NCI-H526 (cell line): ENCODE results near the gene AGO3.
A peak's percentile ranks its signal among the peaks of the same experiment; 100 is the strongest.
"Not testable (repeated sequence)": the region's sequence is repeated elsewhere in the genome, so short reads cannot be mapped to it uniquely, and the experiment has no call there.

Source experiments
- DNase-seq, 2 experiments: peaks; one replicate each; lab custom pipeline; 2025; lab: John Stamatoyannopoulos, UW

The AGO3 gene

DNA sequence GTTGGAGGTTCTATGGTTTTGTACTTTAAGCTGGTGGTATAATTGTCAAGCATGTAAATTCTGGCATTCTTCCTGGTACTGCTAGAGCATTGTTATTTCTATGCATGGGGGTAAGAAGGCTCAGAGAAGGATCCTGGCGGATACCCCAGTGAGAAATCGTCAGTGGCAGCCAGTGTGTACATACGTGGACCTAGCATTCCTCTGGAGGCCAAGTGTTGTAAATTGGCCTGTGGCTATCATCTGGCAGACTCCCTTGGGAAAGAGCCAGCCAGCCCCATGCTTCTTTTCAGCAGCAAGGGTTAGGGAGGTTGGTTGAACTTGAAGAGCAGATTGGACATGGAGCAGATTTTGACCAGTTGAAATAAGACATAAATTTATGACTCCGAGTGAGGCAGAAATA lies 5.2 kb upstream of the AGO3 start:
- DNase-seq, result no peak

DNA sequence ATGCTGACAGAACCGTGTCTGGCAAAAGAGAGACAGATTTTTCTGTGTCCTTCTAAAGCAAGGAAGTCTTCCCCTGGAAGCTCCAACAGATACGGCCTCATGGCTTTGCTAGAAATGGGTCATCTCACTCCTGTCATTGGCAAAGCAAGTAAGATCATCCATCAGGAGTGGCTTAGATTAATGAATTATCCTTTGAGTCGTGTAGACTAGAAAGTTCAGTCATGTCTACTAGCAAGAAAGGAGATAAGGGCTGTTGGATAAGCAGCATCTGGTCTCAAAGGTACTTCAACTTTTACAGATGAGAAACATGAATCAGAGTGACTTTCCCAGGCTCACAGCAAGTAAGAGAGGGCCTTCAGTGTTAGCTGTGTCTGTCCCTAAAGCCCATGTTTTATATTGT lies 3.4 kb upstream of the AGO3 start:
- DNase-seq, result no peak

DNA sequence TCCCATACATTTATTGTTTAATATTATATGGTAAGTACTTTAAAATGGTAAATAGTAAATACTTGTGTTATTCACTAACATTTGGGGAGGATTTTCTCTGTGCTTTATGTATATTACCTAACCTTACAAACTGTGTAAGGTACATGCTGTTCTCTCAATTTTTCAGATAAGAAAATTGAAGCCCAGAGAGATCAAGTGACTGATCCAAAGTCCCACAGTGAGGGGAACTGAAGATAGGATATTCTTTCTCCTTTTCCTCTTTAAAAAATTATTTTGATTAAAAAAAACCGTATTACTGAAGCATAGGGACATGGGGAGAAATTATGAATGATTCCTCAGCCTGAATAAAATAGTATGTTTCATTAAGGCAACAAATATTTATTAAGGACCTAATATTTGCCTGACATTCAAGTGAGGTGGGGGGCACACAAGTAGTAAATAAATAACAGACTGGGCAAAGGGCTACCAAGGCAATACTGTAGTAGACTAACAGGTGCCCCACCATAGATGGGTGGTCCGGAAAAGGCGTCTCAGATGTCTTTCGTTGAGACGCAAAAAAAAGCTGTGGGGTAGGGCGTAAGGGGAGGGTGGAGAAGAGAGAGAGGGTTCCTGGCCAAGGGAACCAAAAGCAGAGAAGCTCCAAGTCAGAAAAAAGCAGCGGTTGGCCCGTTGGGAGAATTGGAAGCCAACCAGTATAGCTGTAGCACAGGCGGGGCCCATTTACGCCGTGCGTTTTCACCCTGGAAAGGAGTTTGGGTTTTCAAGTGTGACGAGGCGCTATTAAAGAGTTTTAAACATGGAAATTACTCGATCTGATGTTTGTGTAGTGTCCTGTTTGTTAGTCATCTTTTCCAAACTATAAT lies 944 bp upstream of the AGO3 start:
- peak; percentile 83 to 96 for DNase-seq

DNA sequence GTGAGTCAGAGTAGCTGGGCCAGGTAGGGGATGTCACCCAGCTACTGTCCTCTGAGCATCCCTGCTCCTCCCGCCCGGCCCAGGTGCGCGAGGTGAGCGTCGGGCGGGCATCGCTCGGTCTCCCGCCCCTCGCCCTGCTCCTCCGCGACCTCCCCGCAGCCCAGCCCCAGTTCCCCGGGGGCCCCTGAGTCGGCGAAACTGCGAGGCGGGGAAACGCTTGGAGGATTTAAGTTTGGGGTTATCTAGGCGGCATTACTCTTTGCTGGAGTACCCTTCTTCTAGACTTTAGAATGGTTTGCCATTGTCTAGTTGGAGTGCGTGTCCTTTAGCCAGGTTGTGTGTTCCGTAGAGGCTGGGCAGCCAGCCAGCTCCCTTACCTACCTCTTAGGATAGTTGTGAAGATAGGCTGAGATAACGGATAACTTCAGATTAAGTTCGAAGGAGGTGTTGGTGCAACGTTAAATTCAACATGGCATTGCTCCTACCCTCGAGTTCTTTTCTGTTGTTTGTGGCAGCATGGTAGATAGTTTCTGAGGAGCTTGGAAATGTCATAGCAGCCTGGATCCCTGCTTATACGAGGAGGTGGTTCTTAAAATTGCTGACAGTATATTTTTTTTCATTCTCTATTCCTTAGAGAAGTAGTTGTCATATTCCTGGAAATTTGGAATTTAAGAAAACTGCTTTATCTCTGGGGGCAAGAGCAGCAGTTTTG lies 697 bp downstream of the AGO3 start:
- peak; percentile 70 to 88 for DNase-seq

DNA sequence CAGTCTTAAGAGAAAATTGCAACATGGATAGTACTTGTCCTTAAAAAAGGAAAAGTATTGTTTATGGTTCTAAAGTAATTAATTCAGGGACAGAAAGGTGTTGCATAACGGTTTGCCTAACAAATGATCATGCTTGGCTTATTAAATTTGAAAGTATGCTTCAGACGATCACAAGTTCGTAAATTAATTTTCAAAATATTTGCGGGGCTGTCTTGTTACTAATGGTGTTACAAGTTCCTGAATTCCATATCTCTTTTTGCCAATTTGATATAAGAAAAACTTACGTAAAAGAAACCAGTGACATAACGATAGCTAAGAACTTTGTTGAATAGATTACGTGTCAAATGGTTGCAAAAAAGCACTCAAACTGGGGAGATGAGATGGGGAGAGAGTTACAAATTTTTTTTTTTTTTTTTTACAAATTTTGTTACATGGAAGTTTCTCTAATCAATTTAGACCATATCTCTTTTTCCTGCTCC lies 1.3 kb downstream of the AGO3 start:
- DNase-seq, result peak in 1 of 2 experiments; percentile 42

DNA sequence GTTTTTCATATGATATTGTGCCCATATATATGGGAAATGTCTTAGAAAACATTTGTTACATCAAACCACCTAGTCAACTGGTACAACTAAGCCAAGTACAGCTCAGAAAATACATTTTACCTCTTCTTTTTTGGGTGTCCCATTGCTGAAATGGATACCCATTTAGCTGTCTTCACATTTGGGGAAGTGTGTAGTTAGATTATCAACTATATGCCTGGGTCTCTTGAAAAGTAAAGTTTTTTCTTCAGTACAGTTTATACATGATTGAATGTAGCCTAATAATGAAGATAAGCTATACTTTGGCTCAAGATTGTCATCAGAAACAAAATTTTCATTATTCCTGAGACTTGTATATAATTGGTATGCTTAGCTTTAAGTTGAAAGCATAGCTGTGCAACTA lies 2.0 kb downstream of the AGO3 start:
- DNase-seq, result peak in 1 of 2 experiments; percentile 36

DNA sequence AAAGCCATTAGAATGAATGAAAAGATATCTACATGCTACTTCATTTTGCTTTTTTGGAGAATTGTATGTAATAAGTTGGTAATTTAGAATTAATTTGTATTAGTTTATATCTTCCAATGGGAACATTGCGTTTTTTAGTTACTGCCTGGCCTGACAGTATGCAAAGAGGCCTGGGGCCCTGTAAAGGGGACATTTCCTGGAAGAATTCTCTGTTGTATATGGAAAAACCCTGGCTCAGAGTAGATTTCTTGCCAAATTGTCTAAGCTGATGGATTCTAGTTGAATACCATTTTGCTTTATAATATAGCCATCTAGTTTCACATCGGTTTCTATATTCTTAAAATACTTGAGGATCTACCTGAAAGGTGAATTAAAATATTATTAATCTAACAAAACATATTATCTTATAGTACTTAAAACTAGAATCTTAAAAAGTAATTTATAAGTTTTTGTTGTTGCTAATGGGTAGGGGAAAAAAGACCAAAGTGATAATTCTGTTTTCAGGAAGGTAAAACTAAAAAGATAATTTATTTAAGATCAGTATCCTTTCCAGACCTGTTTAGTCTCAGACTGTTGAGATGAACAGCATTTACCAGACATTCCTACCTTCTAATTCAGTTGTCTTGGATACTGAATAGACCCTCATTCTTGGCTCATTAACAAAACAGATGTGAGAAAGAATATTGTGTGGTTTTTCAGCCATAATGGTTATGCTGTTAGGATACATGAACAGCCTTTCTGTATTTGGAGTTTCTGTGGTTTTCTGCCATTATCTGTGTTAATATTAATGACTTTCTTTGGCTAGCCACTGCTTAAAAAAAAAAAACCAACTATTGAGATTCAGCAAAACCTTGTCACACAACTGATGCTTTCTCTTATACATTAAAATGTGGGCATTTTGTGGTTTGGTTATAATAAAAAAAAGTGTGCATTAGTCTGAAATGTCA lies 4.8 kb downstream of the AGO3 start:
- peak; percentile 83 to 92 for DNase-seq

DNA sequence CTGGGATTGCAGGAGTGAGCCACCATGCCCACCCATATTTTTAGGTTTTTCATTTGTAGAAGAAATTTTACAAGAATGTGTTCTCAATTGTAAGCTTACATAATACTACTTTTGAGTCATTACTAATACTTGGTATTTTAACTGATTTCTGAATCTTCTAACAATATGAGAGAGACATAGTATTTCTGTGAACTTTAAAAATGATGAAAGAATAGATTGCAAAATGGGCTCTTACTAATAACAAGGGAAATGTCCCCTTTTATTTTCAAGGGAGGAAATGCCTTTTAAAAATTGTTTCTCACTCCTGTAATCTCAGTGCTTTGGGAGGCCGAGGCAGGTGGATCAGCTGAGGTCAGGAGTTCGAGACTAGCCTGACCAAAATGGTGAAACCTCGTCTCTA lies 5.9 kb downstream of the AGO3 start:
- no peak for DNase-seq

DNA sequence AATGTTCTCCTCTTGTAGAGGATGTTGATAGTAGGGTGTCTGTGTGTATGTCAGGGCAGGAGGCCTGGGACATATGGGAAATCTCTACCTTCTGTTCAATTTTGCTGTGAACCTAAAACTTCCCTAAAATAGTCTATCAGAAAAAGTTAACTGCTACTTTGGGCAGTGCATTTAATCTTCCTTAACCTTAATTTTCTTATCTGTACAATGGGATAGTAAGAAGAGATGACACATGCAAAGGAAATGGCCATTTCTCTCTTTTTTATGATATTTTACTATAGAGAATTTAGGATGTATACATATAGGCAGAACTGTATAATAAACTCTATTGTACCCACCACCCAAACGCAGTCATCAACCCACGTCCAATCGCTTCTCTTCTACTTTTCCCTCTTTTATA lies 8.6 kb downstream of the AGO3 start:
- DNase-seq, result no peak

DNA sequence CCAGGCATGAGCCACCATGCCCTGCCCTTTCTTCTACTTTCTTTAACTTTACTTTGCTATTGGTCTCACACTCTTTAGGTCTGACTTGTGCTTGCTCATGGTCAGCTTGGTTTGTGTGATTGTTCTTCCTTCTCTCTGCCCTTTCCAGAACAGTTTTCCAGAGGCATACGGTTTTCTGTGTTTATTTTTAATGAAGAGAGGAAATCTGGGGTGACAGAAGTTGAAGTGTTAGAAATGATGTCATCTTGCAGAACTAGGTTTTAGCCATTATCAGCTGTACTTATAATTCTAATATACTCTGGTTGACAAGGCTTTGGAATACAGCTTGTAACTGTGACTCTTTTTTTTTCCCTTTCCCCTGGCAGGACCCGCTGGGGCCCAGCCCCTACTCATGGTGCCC lies 14.4 kb downstream of the AGO3 start:
- no peak for DNase-seq

DNA sequence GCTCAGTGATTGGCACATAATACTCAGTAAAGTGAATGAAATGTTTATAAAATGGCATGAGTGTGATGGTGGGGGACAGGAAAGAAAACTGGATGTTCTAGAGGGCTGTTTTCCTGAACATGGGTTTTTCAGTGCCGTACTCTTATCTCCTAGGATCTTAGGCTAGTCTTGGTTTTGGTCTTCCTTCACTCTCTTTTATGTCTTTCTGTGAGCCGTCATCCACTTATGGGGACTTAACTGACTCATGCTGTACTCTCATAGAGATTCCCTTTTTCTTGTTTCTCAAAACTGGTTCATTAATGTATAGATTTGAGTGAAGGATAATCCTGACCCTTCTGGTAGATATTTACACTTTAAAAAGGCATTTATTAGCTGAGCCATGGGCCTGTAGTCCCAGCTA lies 16.6 kb downstream of the AGO3 start:
- no peak for DNase-seq

DNA sequence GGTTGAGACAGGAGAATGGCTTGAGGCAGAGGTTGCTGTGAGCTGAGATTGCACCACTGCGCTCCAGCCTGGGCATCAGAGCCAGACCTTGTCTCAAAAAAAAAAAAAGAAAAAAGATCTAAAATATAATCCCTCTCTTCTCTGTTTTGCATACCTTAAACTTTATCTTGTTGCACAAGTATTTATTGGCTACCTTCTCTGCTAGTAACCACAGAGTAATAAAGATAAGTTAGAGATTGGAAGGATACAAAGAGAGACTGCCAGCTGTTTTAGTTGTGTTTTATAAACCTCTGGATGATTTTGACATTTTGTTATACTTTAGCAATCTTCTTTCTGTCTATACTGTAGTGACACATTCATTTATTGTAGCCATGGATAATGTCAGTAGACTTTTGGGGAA lies 27.7 kb downstream of the AGO3 start:
- no peak for DNase-seq

DNA sequence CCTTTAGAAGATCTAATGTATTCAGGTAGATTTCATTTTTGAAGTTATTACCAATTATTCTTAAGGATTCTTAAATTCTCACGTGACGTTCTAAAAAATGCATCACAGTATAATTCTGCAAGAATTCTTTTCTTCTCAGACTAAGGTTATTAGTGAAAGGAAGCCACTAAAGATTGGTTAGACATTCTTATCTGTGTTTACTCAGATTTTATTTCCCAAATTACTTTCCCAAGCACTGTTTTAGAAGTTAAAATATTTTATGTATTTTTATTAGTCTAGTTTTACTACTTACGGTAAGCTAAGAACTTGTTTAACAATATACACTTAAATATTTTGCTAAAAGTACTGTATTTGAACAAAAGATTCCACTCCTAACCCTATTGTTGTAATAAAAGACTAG lies 28.4 kb downstream of the AGO3 start:
- DNase-seq, result no peak

DNA sequence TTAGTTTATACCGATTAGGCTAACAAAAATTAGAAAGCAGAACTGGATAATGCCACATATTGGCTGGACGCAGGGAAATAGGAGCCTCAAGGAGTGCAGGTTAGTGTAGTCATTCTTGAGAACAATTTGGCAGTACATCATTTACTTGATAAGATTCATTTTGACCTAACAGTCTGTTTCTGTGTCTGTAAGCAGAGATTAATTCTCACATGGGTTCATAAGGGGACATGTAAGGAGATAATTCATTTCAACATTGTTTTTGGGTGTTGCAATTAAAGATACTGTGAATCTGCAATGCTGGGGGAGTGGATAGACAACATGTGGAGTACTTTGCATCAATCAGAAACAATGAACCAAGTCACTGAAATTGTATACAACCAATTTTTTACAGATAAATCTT lies 32.0 kb downstream of the AGO3 start:
- DNase-seq, result no peak

DNA sequence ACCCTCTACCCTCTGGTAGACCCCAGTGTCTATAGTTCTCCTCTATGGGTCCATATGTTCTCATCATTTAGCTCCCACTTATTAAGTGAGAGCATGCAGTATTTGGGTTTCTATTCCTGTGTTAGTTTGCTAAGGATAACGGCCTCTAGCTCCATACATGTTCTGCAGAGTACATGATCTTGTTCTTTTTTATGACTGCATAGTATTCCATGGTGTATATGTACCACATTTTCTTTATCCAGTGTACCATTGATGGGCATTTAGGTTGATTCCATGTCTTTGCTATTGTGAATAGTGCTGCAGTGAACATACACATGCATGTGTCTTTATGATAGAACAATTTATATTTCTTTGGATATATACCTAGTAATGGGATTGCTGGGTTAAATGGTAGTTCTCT lies 33.4 kb downstream of the AGO3 start:
- not testable (repeated sequence) for DNase-seq

DNA sequence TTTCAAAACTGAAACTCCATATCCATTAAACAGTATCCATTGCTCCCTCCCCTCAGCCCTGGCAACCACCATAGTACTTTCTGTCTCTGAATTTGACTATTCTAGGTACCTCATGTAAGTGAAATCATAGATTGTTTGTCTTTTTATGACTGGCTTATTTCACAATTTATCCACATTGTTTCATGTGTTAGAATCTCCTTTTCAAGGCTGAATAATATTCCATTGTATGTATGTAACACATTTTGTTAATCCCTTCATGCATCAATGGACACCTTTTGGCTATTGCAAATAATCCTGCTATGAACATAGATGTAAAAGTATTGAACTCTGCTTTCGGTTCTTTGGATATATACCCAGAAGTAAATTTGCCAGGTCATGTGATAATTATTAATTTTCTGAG lies 37.5 kb downstream of the AGO3 start:
- DNase-seq, result no peak

DNA sequence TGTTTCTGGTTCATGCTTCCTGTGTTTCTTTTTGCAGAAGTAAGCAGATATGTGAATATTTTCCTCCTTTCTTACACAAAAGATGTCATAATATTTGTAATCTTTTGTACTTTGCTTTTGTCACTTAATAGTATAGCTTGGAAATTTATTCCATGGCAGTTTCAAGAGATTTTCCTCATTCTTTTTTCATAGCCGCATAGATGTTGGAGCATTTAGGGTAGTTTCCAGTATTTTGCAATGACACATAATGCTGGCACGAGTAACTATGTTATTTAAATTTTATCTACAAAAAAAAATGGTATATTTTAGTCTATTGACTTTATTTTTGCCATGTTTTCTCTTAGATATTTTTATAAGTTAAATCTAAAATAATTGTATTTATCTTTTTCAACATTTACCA lies 40.7 kb downstream of the AGO3 start:
- DNase-seq, result no peak

DNA sequence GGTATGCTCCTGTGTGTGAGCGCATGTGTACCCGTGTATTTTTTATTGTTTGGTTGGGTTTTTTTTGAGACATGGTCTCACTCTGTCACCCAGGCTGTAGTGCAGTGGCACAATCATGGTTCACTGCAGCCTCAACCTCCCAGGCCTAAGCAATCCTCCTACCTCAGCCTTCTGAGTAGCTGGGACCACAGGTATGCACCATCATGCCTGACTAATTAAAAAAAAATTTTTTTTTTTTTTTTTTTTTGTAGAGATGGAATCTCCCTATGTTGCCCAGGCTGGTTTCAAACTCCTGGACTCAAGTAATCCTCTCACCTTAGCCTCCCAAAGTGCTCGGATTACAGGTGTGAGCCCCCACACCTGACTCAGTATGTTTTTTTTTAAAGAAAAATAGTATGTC lies 41.7 kb downstream of the AGO3 start:
- DNase-seq, result not testable (repeated sequence)

DNA sequence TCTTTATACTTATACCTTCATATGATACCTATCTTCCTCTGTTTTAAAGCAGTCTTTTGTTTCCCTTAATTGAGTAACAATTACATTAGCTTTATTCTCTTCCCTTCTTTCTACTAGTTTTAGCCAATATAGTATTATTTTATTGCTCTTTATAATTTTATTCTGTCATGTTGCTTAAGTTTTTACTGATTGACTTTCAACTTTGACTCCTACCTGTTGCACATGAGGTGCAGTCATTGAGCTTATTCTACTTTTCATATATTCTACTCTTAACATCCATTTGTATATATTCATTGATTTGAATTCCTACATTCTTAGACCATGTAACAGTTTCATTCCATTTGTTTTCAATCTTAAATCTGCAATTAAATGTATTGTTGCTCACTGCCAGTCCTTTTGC lies 49.2 kb downstream of the AGO3 start:
- no peak for DNase-seq

DNA sequence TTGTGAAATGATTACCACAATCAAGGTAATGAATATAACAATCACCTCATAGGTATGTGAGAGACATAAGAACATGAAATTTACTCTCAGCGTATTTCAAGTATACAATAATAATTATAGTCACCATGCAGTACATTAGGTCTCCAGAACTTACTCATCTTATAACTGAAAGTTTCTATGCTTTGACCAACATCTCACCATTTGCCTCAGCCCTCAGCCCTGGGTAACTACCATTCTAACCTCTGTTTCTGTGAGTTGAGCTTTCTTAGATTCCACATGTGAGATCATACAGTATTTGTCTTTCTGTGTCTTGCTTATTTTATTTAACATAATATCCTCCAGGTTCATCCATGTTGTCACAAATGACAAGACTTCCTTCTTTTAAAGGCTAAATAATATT lies 57.3 kb downstream of the AGO3 start:
- DNase-seq, result no peak

DNA sequence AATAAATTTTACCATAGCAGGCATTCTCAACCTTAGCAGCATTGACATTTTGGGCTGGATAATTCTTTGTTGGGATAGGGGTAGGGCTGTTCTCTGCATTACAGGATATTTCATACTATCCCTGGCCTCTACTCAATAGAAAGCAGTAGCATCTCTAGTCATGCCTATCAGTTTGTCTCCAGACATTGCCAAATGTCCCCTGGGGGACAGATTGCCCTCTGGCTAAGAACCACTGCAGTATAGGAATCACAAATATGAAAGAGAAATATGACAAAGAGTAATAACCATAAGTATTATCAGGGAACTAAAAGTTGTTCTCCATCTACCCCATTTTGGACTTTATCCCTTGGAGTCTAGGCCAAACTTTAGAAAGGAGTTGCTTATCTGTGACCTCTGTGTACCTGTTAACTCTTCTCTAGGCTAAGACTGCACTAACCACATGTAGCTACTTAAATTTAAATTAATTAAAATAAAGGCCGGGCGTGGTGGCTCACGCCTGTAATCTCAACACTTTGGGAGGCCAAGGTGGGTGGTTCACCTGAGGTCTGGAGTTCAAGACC lies 76.1 kb downstream of the AGO3 start:
- DNase-seq, result no peak

DNA sequence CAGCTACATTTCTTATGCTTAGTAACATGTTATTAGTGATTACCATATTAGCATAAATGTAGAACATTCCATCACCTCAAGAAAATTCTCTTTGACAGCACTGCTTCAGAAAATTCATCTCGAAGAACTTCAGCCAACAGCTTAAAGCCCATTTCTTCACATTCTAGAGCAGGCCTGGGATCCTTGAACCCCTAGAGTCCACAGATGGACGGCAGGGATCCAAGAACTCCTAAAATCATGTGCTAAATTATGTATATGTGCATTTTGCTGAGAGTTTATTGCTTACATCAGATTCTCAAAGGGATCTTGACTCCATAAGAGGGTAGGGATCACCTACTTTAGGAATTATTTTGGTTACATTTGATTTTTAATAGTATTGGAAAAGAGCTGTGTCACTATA lies 76.8 kb downstream of the AGO3 start:
- no peak for DNase-seq
